IMR-90 (cell line): ENCODE data around the gene COL5A3. TPM values are rescaled to one million over a fixed set of nuclear protein-coding genes. Genes with fewer than 3 reads are reported as not detected.

Source experiments
- ATAC-seq: fragments of 200-7000 bp; cut with Tn5 transposase; 2 replicates; pipeline ENCODE4 v1.9.1; 2020; ENCODE audit warnings: low read depth, mild to moderate bottlenecking, moderate library complexity
- BruUV-seq: library from RNA; stranded (reverse); fragments of 400-500 nt; replicated peaks from 2 replicates; lab custom pipeline; 2021; lab: Mats Ljungman, UMichigan
- CTCF ChIA-PET: fragments of 300-600 bp; formaldehyde crosslinking; extraction: SDS; loops from one replicate; lab custom pipeline; 2021; ENCODE audit warnings: antibody characterized with exemption; lab: Yijun Ruan, JAX
- POLR2A ChIA-PET: fragments of 300-600 bp; sonication (Branson Sonifier 250); formaldehyde crosslinking; loops from one replicate; lab custom pipeline; 2022; ENCODE audit warnings: antibody characterized with exemption; ENCODE audit not compliant: unreplicated experiment; lab: Charles Lee
- DNase-seq: peaks from one replicate; pipeline ENCODE4 v3.0.0; 2013
- H2AFZ ChIP-seq: replicated peaks from 2 replicates; pipeline ENCODE3; 2013; ENCODE audit warnings: low read length, mild to moderate bottlenecking; ENCODE audit not compliant: poor library complexity
- H2AK5ac ChIP-seq: 2 replicates; pipeline ENCODE4 v1.6.1; 2013; ENCODE audit warnings: low read depth, low read length, inconsistent platforms
- H2AK9ac ChIP-seq: replicated peaks from 2 replicates; pipeline ENCODE3; 2013; ENCODE audit warnings: mild to moderate bottlenecking, low read depth, low read length, moderate library complexity; ENCODE audit not compliant: poor library complexity
- H2BK120ac ChIP-seq: 2 replicates; pipeline ENCODE4 v1.6.1; 2013; ENCODE audit warnings: low read depth, low read length, inconsistent platforms
- H2BK15ac ChIP-seq: 3 replicates; pipeline ENCODE4 v1.6.1; 2013; ENCODE audit warnings: low read depth, low read length, inconsistent platforms
- H2BK20ac ChIP-seq: 2 replicates; pipeline ENCODE4 v1.6.1; 2013; ENCODE audit warnings: low read depth, mild to moderate bottlenecking, inconsistent platforms, low read length, moderate library complexity
- H2BK5ac ChIP-seq: 2 replicates; pipeline ENCODE4 v1.6.1; 2013; ENCODE audit warnings: mild to moderate bottlenecking, low read depth, low read length, inconsistent platforms; ENCODE audit not compliant: poor library complexity, severe bottlenecking
- H3K14ac ChIP-seq: replicated peaks from 2 replicates; pipeline ENCODE4 v1.6.1; 2013; ENCODE audit warnings: low read depth, low read length, inconsistent platforms
- H3K18ac ChIP-seq: 2 replicates; pipeline ENCODE4 v1.6.1; 2013; ENCODE audit warnings: low read depth, low read length, control low read depth
- H3K23ac ChIP-seq: 2 replicates; pipeline ENCODE4 v1.6.1; 2013; ENCODE audit warnings: low read depth, low read length, inconsistent platforms
- H3K27ac ChIP-seq: 2 replicates; pipeline ENCODE4 v1.5.1; 2013; ENCODE audit warnings: mild to moderate bottlenecking, control low read depth, low read length; ENCODE audit not compliant: insufficient read depth
- H3K27me3 ChIP-seq: 2 replicates; pipeline ENCODE4 v1.6.1; 2013; ENCODE audit warnings: low read length; ENCODE audit not compliant: control insufficient read depth, insufficient read depth
- H3K36me3 ChIP-seq: 2 replicates; pipeline ENCODE4 v1.6.1; 2013; ENCODE audit warnings: low read length, mixed read lengths; ENCODE audit not compliant: control insufficient read depth, insufficient read depth
- H3K4ac ChIP-seq: 2 replicates; pipeline ENCODE4 v1.6.1; 2013; ENCODE audit warnings: low read depth, low read length, inconsistent platforms
- H3K4me1 ChIP-seq: 2 replicates; pipeline ENCODE4 v1.6.1; 2013; ENCODE audit warnings: low read length, mixed read lengths; ENCODE audit not compliant: control insufficient read depth, insufficient read depth
- H3K4me2 ChIP-seq: 2 replicates; pipeline ENCODE4 v1.6.1; 2013; ENCODE audit warnings: low read depth, mild to moderate bottlenecking, control low read depth, low read length, moderate library complexity
- H3K4me3 ChIP-seq: 2 replicates; pipeline ENCODE4 v1.5.1; 2013; ENCODE audit warnings: low read depth, mild to moderate bottlenecking, control low read depth, low read length, moderate library complexity; ENCODE audit not compliant: insufficient read depth
- H3K56ac ChIP-seq: 2 replicates; pipeline ENCODE4 v1.6.1; 2013; ENCODE audit warnings: low read length, inconsistent platforms; ENCODE audit not compliant: insufficient read depth; ENCODE audit errors: extremely low read depth
- H3K79me1 ChIP-seq, 2 experiments: 2 replicates each; pipeline ENCODE4 v1.6.1; 2013; ENCODE audit warnings: low read length in 2 of 2, inconsistent platforms in 1 of 2, low read depth in 1 of 2
- H3K9ac ChIP-seq: 2 replicates; pipeline ENCODE4 v1.6.1; 2013; ENCODE audit warnings: low read depth, low read length, control low read depth
- H3K9me1 ChIP-seq: 2 replicates; pipeline ENCODE4 v1.6.1; 2013; ENCODE audit warnings: low read length, inconsistent platforms; ENCODE audit not compliant: insufficient read depth
- H3K9me3 ChIP-seq: 2 replicates; pipeline ENCODE4 v1.6.1; 2013; ENCODE audit warnings: low read length; ENCODE audit not compliant: control insufficient read depth, insufficient read depth
- H4K20me1 ChIP-seq: 2 replicates; pipeline ENCODE4 v1.6.1; 2013; ENCODE audit warnings: low read length, inconsistent platforms; ENCODE audit not compliant: insufficient read depth
- H4K5ac ChIP-seq: 2 replicates; pipeline ENCODE4 v1.6.1; 2013; ENCODE audit warnings: mild to moderate bottlenecking, low read depth, low read length, control low read depth
- H4K8ac ChIP-seq, 2 experiments: 2 replicates each; pipeline ENCODE4 v1.6.1; 2013; ENCODE audit warnings: low read depth in 2 of 2, low read length in 2 of 2, control low read depth in 1 of 2, inconsistent platforms in 1 of 2
- H4K91ac ChIP-seq: 2 replicates; pipeline ENCODE4 v1.6.1; 2013; ENCODE audit warnings: low read depth, low read length, inconsistent platforms; ENCODE audit not compliant: insufficient read depth
- BHLHE40 ChIP-seq: fragments of 150-350 bp; IDR thresholded peaks from 2 replicates; pipeline ENCODE4 v1.6.1; 2016; ENCODE audit warnings: mild to moderate bottlenecking, low read depth, low read length
- CEBPB ChIP-seq: IDR thresholded peaks from 2 replicates; pipeline ENCODE4 v1.6.1; 2012; ENCODE audit warnings: low read depth, low read length, improper control_type of control experiment
- CHD1 ChIP-seq: IDR thresholded peaks from 2 replicates; pipeline ENCODE4 v1.6.1; 2012; ENCODE audit warnings: low read depth, low read length, improper control_type of control experiment
- FOS ChIP-seq: fragments of 150-350 bp; IDR thresholded peaks from 2 replicates; pipeline ENCODE4 v1.6.1; 2016; ENCODE audit warnings: low read depth, low read length
- MAZ ChIP-seq: IDR thresholded peaks from 2 replicates; pipeline ENCODE4 v1.6.1; 2012; ENCODE audit warnings: low read depth, mild to moderate bottlenecking, low read length, improper control_type of control experiment, moderate library complexity, borderline replicate concordance
- MXI1 ChIP-seq: IDR thresholded peaks from 2 replicates; pipeline ENCODE4 v1.6.1; 2012; ENCODE audit warnings: low read depth, mild to moderate bottlenecking, low read length, moderate library complexity, borderline replicate concordance
- NFE2L2 ChIP-seq: fragments of 150-350 bp; IDR thresholded peaks from 2 replicates; pipeline ENCODE4 v1.6.1; 2016; ENCODE audit warnings: low read depth, mild to moderate bottlenecking, low read length
- POLR2A ChIP-seq: IDR thresholded peaks from 2 replicates; pipeline ENCODE4 v1.6.1; 2012; ENCODE audit warnings: mild to moderate bottlenecking, low read depth, low read length
- RAD21 ChIP-seq: IDR thresholded peaks from 2 replicates; pipeline ENCODE4 v1.6.1; 2012; ENCODE audit warnings: low read length, improper control_type of control experiment
- WGBS, 2 experiments: methylation state at CpG; one replicate each; pipeline versions ENCODE4 v1.1.5 to v1.1.7; 2013; ENCODE audit warnings: missing lambda C conversion rate in 2 of 2; ENCODE audit not compliant: insufficient read length in 1 of 2; ENCODE audit errors: extremely low coverage in 2 of 2; 5-methylcytosine and 5-hydroxymethylcytosine counted together
- dilution Hi-C: fragments of 300-500 bp; cut with HindIII; formaldehyde crosslinking; loops from one replicate; pipeline ENCODE4 v1.14.3; 2018; ENCODE audit warnings: low sequenced_read_pairs; ENCODE audit not compliant: unreplicated experiment
- in situ Hi-C: fragments of 300-500 bp; cut with MboI; formaldehyde crosslinking; loops from 3 replicates; pipeline ENCODE4 v1.14.3; 2019; ENCODE audit warnings: low sequenced_read_pairs, inconsistent platforms, mixed read lengths
- intact Hi-C: fragments of 100-400 bp; cut with micrococcal nuclease; formaldehyde crosslinking; loops from 2 replicates; pipeline ENCODE4 v1.10.0; 2022
- polyA plus RNA-seq, 3 experiments: library from polyadenylated mRNA; depleted of rRNA; stranded (reverse); fragments of >200 nt; gene quantifications; 2 replicates each; pipeline ENCODE4 v1.2.3, GENCODE V29; 2012; ENCODE audit warnings: low replicate concordance in 1 of 3
- total RNA-seq: library from RNA; depleted of rRNA; stranded (reverse); fragments of >200 nt; gene quantifications from 2 replicates; pipeline ENCODE4 v1.2.3, GENCODE V29; 2012
- TF ChIP-seq, protein P1 (sequence below): fragments of 150-350 bp; IDR thresholded peaks from 2 replicates; pipeline ENCODE4 v1.6.1; 2016; ENCODE audit warnings: low read depth, mild to moderate bottlenecking, low read length, moderate library complexity, borderline replicate concordance
- TF ChIP-seq, protein P2 (sequence below): fragments of 150-350 bp; IDR thresholded peaks from 2 replicates; pipeline ENCODE4 v1.6.1; 2017; ENCODE audit warnings: mild to moderate bottlenecking, antibody characterized with exemption, low read length, low read depth
- TF ChIP-seq, protein P3 (sequence below): conservative IDR thresholded peaks from 2 replicates; pipeline ENCODE4 v1.5.1; 2012; ENCODE audit warnings: mild to moderate bottlenecking, low read depth, low read length, improper control_type of control experiment

Gene COL5A3
- total and polyA plus RNA-seq, 2 of the 4 experiments (the other 2 are of a cell fraction), result 0.54 to 1.5 TPM

DNA sequence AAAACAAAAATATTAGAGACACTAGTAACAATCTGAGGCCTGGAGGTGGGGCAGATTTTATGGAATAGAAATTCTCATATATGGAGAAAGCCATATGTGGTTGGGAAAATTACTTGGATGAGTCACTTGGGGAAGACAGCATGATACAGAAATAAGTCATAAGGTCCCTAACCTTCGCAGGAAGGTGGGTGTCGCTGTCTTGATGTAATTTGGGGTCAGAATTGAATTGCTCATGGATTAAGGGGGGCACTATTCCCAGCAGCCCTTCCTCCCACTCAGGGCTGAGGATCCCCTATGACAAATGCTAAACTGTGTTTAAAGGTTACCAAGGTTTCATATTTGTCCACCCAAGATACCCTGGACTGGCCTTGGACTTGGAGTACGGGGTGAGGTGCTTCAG, 8.0 kb upstream of the COL5A3 start:
- WGBS, 2 experiments, result no CpG with 5 or more reads among the region's 3 CpGs
- intact Hi-C loops, result no loop called here
- no peak overlapping the region for H3K9ac ChIP-seq
- H3K9me3 ChIP-seq, result no peaks in the 10 kb centered on the region
- no peak overlapping the region for H2AFZ ChIP-seq
- no peak overlapping the region for H3K4me3 ChIP-seq
- H3K4me2 ChIP-seq, result no peak overlapping the region
- BruUV-seq, result no TSS peak
- H2BK5ac ChIP-seq, result no peak overlapping the region
- no peaks in the 10 kb centered on the region for H3K36me3 ChIP-seq
- ChIA-PET CTCF (interaction anchor here (0.9 kb wide), 1 partner anchor 9 kb away, joined by 3 read pairs; no protein-coding TSS in a partner anchor), POLR2A (no interaction called here)
- no peak overlapping the region for H3K27ac ChIP-seq
- no peak overlapping the region for H2BK15ac ChIP-seq
- no peaks in the 10 kb centered on the region for H3K27me3 ChIP-seq
- no peak overlapping the region for H2AK5ac ChIP-seq
- TF ChIP-seq NFE2L2, result no peak
- peak; percentile 26; the same call in 1 of the 2 replicates for TF ChIP-seq BHLHE40
- TF ChIP-seq RAD21, result no peak
- no peak for TF ChIP-seq MXI1
- TF ChIP-seq, protein P1, sequence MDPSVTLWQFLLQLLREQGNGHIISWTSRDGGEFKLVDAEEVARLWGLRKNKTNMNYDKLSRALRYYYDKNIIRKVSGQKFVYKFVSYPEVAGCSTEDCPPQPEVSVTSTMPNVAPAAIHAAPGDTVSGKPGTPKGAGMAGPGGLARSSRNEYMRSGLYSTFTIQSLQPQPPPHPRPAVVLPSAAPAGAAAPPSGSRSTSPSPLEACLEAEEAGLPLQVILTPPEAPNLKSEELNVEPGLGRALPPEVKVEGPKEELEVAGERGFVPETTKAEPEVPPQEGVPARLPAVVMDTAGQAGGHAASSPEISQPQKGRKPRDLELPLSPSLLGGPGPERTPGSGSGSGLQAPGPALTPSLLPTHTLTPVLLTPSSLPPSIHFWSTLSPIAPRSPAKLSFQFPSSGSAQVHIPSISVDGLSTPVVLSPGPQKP, result no peak
- TF ChIP-seq CHD1, result no peak
- TF ChIP-seq FOS, result peak; percentile 73
- TF ChIP-seq POLR2A, result no peak
- TF ChIP-seq, protein P2, sequence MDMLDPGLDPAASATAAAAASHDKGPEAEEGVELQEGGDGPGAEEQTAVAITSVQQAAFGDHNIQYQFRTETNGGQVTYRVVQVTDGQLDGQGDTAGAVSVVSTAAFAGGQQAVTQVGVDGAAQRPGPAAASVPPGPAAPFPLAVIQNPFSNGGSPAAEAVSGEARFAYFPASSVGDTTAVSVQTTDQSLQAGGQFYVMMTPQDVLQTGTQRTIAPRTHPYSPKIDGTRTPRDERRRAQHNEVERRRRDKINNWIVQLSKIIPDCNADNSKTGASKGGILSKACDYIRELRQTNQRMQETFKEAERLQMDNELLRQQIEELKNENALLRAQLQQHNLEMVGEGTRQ, result no peak
- TF ChIP-seq CEBPB, result no peak
- TF ChIP-seq, protein P3, sequence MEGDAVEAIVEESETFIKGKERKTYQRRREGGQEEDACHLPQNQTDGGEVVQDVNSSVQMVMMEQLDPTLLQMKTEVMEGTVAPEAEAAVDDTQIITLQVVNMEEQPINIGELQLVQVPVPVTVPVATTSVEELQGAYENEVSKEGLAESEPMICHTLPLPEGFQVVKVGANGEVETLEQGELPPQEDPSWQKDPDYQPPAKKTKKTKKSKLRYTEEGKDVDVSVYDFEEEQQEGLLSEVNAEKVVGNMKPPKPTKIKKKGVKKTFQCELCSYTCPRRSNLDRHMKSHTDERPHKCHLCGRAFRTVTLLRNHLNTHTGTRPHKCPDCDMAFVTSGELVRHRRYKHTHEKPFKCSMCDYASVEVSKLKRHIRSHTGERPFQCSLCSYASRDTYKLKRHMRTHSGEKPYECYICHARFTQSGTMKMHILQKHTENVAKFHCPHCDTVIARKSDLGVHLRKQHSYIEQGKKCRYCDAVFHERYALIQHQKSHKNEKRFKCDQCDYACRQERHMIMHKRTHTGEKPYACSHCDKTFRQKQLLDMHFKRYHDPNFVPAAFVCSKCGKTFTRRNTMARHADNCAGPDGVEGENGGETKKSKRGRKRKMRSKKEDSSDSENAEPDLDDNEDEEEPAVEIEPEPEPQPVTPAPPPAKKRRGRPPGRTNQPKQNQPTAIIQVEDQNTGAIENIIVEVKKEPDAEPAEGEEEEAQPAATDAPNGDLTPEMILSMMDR, result no peak
- no peak for TF ChIP-seq MAZ
- no peak for ATAC-seq
- no peak overlapping the region for H3K18ac ChIP-seq
- no peak overlapping the region for H4K91ac ChIP-seq
- dilution Hi-C loops, result no loop called here
- H3K56ac ChIP-seq, result no peak overlapping the region
- no peak overlapping the region for H3K4ac ChIP-seq
- H3K4me1 ChIP-seq, result 0 out of 2 replicates have a peak, but pooled peaks cover 2% of the 10 kb centered on the region
- in situ Hi-C loops, result no loop called here
- peaks cover 3% of the 10 kb centered on the region; the same call in 1 of the 2 replicates for H3K9me1 ChIP-seq
- H2AK9ac ChIP-seq, result no peak overlapping the region
- H4K20me1 ChIP-seq, result no peaks in the 10 kb centered on the region
- no peak overlapping the region for H2BK120ac ChIP-seq
- peak; percentile 87 for DNase-seq
- H3K23ac ChIP-seq, result no peak overlapping the region
- no peak overlapping the region for H2BK20ac ChIP-seq
- no peaks in the 10 kb centered on the region for H3K79me1 ChIP-seq
- no peak overlapping the region for H3K14ac ChIP-seq
- no peak overlapping the region for H4K5ac ChIP-seq
- H4K8ac ChIP-seq, result no peak overlapping the region
